Hematopoietic multipotent progenitor cell (in vitro differentiated cells): ENCODE results near the gene PEX26. TPM values are rescaled to one million over a fixed set of nuclear protein-coding genes. Genes with fewer than 3 reads are reported as not detected.
"Not testable (repeated sequence)": the region's sequence is repeated elsewhere in the genome, so short reads cannot be mapped to it uniquely, and the experiment has no call there.

Experiments used
- DNase-seq, 3 donors: peaks; one replicate each; pipeline ENCODE4 v3.0.0-alpha.2; 2011 to 2015; ENCODE audit warnings: low read depth in 2 of 3, low spot score in 2 of 3
- total RNA-seq: library from RNA; depleted of rRNA; stranded (reverse); fragments of >200 nt; gene quantifications from one replicate; pipeline ENCODE4 v1.2.3, GENCODE V29; 2012

PEX26 gene
- total RNA-seq, 1 donor = 21.3 TPM

DNA sequence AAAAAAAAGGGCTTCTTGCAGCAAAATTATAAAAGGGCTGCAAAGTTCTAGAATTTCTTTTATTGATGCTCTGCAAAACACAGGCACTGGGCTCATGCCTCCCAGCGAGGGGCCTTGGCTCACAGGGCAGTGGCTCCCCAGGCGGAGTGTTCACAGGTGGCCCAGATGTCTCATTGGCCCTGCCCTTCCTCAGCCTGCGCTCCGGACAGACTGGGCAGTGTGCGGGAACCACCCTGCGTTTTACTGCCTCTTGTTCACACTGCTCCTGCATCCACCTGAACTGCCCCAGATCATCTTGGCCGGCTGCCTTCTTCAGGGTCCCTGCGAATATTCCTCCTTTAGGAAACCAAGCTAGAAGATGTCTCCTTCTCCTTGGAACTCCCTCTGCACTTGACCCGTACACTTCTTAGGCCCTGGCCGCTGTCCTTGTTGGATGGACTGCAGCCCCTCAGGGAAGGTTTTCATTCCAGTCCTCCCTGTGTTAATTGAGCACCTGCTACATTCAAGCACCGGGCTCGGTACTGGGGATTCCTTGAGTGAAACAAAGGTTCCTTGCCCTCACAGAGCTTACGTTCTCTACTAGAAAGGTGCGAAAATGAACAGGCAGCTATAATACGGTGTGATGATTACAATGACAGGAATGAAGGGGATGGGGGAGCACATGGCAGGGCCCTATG, 37.3 kb downstream of the PEX26 start:
- DNase-seq = no peak

DNA sequence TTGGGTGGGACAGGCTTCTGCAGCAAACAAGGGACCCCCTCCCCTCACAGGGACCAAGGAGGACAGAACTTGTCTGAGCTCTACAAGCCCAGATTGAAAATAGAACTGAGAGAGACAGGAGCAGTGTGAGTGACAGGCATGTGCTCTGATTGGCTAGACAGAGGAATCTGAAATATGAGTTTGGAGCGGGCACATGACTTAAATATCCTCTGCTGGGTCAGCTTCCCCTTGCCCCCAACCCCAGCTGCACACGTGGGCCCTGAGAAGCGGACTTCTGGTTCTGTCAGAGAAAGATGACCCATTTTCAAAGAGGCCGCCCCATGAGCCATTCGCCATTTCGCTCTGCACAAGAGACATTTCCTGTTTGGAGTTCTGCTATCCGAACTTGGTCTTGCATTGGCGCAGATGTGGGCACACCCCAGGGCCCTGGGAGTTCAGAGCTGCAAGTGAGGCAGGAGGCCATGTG, 38.1 kb downstream of the PEX26 start:
- no peak for DNase-seq

DNA sequence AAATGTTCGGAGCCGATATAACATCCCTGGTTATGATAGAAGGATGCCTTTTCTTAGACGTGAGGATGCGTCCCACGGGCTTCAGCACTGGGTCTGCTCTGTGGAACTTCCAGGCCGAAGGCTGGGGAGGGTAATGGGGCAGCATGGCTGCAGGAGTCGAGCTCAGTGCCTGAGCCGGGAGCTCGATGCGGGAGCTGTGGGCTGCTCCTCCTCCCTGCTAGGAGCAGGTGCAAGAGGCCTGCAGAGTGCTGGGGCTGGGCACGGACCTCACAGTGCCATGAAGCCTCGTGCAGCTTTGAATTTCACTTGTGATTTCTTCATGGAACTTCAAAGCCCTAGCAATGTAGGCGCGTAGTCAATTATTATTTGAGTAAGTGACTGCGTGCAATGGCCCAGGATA, 38.8 kb downstream of the PEX26 start:
- no peak for DNase-seq

DNA sequence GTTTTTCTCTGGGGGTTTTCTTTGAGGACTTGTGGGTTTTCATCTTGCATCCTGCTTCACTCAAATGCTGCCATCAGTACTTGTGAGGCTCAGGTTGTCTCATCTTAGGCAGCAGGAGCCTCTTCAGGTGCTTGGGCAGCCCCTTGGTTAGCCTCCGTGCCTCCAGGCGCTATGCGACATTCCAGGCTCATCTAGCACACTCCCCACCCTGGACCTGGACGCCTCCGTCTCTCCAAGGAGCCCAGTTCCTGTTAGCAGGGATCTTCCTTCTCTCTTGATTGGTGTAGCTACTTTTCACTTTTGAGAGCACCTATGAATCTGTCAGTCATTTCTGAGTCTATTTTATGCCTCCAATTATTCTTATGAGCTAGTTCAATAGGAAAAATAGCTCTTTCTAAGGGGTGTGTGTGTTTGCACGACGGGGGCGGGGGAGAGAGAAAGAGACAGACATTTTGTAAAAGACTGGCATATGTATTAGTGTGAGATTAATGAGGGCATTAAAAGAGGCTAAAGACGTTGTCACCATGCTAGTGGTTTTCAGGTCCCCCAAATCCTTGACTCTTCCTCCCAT, 40.6 kb downstream of the PEX26 start:
- DNase-seq = no peak

DNA sequence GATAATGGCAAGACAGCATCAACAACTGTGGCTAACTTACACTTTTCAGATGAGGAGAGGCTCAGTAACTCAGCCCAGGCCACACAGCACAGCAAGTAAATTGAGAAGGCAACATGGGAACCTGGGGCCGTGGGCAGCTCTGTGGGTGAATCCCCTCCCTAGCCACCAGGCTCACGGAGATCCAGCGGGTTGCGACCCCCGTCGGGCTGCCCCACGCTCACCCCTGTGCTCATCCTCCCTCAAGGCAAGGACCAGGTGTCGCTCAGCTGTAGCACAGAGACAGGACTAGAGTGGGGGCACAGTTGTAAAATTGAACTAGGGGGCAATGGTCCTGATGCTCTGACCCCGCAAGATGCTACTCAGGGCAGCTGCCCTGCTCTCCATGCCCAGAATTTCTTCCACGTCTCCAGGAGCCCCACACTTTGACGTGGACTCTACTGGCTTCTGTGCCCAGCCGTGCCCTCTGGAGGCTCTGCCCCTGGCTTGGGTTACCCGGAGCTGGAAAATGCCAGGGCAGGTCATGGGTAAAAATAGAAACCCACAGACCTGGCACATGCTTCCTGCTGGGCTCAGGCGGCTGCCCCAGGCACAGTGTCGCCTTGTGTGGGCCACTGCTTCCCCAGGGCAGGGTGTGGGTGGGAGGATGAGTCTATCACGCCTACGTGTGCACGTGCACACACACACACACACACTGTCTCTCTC, 41.8 kb downstream of the PEX26 start:
- DNase-seq = peak in 2 of 3 donors; percentile 25 to 65

DNA sequence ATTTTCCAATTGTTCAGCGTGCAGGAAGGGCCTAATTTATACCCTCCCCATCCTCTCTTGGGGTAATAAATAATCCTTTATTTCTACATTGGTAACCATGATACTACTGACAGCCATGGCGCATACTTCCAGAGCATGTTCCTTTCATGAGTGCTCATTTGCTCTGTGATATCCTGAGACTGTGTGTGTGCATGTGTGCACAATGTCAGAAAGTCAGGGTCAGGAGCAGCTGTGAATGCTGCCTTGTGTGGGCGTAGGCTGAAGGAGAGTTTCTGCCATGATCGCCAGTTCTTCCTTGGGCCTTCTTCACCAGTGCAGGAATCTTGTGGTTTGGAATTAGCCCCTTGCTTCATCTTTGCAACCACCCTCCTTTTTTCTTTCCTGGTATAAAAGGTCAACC, 43.1 kb downstream of the PEX26 start:
- DNase-seq = no peak

DNA sequence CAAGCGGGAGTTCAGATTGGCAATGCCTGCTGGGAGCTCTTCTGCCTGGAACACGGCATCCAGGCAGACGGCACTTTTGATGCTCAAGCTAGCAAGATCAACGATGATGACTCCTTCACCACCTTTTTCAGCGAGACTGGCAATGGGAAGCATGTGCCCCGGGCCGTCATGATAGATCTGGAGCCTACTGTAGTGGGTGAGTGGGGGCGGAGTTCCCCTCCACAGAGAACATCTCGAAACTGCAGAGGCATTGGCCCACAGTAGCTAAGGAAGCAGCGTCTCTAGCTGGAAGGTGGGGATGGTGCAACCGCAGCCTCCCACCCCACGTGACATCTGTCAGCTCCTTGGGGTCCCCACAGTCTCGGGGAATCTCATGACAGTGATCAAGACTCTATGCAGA, 43.7 kb downstream of the PEX26 start:
- no peak for DNase-seq

DNA sequence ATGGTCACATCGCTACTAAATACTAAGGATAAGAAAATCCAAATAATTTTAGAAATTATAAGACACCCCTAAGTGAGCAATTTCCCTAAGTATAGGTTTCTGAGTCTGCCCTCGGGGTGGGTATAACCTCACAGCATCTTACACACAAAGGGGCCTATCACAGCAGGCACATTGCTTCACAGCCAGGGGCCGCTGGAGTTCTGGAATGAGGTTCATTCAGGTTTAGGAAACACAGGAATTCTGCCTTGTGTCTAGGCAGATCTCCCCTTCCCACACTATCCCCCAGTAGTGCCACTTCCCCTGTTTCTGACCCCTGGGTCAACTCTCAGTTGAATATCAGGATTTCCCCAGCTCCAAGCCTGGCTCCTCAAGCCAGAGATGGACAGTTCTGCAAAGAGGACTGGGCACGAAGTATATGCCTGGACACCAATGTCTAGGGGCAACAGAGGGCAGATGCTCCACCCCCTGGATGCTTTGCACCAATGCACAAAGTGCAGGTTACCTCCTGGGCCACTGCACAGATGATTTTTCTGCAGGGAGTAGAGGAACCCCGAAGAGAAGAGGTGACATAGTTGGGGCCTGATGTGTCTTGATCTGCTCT, 44.3 kb downstream of the PEX26 start:
- DNase-seq = no peak

DNA sequence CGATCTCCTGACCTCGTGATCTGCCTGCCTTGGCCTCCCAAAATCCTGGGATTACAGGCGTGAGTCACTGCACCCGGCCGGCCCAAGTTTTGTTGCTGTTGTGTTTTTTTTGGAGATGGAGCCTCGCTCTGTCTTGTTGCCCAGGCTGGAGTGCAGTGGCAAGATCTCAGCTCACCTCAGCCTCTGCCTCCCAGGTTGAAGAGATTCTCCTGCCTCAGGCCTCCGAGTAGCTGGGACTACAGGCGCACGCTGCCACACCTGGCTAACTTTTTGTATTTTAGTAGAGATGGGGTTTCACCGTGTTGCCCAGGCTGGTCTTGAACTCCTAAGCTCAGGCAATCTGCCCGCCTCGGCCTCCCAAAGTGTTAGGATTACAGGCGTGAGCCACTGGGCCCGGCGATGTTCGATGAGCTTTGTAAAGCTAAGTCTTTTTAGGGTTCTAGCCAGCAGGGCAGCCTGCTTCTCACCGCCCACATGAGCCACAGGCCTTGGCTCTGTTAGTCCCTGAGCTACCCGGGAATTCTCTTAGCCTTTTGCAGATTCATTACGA, 45.8 kb downstream of the PEX26 start:
- DNase-seq = not testable (repeated sequence)

DNA sequence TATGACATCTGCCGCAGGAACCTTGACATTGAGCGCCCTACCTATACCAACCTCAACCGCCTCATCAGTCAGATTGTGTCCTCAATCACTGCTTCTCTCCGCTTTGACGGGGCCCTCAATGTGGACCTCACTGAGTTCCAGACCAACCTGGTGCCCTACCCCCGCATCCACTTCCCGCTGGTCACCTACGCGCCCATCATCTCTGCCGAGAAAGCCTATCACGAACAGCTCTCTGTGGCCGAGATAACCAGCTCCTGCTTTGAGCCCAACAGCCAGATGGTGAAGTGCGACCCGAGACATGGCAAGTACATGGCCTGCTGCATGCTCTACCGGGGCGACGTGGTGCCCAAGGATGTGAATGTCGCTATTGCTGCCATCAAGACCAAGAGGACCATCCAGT, 48.8 kb downstream of the PEX26 start:
- no peak for DNase-seq

DNA sequence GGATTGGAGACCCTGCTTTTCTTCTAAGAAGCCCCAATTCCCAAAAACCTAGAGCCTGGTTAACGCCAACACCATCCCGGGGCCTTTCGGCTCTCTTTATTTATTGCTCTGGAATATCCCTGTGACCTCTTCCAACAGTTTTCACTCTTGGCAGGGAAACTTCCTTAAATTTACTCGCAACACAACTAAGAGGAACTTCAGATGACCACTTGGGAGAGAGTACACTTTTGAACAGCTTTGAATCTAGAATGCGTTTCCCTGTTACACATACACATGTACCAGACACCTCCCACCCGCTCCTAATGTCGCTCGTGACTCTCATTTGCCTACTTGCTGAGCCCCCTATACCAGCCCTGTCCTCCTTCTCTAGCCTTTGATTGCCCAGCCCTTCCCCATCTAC, 52.2 kb downstream of the PEX26 start:
- DNase-seq = no peak

DNA sequence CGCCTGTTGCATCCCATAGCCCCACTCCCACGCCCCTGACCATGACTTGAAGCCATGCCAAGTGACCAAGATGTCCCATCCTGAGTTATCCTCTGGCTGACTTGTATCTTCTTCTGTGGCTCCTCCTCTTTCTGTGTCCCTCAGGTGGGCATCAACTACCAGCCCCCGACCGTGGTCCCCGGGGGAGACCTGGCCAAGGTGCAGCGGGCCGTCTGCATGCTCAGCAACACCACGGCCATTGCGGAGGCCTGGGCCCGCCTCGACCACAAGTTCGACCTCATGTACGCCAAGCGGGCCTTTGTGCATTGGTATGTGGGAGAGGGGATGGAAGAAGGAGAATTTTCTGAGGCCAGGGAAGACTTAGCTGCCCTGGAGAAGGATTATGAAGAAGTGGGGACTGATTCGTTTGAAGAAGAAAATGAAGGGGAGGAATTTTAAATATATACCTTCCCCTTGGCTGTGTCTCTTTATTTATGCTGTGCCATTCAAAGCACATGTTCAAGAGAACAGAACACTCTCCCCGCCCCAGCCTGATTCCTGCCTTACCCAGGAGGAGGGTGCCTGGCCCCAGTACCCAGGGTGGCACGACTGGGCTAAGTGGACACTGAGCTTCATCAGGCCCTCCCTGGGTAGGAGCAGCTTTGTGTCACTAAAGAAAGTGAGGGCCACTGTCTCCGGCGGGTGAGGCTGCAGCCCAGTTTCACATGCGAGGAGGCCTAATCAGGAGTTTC, 53.1 kb downstream of the PEX26 start:
- no peak for DNase-seq

DNA sequence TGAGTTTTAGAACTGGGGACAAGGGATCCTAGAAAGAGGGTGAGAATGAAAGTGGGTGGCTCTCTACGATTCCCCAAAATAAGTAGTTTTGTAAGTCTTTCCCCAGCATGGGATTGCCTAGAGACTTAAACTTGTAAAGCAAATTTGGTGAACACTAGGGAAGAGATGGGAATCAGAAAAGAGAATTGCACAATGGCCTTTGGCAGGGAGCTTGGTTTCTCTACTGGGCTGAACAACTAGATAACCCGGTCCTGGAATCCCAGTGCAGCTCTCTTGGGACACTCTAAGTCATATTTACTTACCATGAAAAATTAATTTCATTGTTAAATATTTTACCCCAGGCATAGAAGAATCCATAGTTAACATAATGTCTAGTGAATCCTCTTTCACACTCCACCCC, 55.7 kb downstream of the PEX26 start:
- DNase-seq = no peak

DNA sequence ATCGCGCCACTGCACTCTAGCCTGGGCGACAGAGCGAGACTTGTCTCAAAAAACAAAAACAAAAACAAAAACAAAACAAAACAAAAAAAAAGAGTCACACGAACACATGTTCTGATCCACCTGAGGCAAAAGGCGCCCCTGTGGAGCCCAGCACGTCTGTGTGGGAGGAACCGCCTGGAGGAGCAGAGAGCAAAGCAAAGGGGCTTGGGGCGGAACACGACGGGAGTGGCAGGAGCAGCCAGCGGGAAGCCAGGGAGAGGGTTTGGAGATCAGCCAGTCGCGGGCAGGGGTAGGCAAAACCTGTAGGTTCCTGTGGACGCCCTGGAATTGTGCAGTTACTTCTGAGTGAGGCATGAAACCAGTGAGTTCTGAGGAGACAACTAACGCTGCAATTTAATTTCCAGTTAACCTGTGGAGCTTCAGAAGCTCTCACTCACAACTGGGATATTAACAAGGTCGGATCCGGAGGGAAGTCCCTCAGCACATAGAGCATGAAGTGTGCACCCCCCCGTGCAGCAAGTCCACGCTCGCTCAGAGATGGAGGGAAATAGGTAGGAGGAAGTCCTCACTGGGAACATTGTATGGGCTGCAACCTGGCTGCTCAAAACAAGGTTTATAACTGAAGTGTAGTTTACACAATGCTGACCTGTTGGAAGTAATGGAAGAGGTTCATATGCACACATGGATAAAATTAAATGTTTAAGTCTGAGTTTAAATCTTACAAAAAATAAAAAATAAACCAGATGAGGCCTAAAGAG, 59.0 kb downstream of the PEX26 start:
- no peak for DNase-seq

DNA sequence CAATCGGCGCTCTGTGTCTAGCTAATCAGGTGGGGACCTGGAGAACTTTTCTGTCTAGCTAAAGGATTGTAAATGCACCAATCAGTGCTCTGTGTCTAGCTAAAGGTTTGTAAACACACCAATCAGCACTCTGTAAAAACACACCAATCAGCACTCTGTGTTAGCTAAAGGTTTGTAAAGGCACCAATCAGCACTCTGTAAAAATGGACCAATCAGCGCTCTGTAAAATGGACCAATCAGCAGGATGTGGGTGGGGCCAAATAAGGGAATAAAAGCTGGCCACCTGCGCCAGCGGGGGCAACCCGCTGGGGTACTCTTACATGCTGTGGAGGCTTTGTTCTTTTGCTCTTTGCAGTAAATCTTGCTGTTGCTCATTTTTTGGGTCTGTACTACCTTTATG, 63.2 kb downstream of the PEX26 start:
- DNase-seq = not testable (repeated sequence)

DNA sequence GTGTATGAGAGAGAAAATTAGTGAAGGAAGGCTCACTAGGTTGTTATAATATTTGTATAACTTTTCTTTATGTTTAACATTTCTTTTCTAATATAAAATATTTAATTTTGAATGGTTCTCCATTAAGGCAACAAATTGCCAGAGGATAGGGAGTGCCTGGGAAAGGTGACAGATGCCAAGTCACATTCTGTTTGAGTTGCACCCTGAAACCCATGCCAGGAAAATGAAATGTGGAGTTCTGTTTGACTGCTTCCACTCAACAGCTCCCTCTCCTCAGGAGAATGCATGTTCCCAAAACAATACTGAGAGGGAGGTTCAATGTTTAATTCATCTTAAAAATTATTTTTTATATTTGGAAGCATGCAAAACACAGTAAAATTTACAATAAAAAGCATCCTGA, 66.3 kb downstream of the PEX26 start:
- no peak for DNase-seq

DNA sequence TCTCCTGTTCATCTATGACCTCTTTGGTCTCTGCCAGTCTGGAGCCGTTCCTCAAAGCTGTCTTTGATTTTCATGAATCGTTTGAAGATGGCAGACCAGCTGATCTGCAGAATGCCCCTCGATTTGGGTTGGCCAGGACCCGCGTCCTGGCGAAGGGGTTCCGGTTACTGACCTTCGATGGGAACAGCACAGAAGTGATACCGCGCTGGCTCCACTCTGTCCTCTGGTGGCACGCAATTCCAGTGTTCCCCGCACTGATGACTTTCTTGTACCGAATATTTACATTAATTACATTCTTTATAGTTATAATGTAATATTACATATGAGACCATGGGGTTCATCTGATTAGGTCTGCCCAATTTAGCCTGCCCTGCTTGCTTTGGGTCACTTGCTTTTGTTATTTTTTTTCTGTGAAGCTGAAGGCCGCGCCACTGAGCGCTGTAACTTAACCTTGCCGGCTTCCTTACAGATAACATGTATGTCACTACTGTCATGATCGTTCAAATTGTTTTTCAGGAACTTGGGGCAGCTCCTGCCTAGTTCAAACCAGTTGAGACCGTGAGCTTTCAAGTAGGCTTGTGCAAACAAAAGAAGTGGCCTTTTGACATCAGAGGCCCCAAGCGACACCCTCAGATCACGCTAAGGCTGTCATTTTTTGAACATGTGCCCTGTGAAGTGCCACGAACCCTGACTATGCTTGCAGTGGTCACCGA, 68.0 kb downstream of the PEX26 start:
- DNase-seq = no peak

DNA sequence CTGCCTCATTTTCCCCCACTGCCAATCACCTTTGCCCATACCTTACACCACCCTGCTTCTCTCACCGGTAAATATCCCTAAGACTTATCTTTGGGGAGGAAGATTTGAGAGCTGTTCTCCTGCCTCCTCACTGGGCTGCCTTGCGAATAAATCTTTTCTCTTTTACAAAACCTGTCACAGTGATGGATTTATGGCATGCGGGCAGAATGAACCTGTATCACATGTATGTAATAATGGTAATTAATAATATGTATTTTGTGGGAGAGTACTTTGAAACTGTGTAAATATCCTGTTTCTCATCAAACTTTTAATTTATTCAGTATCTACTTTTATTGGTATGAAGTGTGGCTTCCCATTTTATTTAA, 68.6 kb downstream of the PEX26 start:
- no peak for DNase-seq

DNA sequence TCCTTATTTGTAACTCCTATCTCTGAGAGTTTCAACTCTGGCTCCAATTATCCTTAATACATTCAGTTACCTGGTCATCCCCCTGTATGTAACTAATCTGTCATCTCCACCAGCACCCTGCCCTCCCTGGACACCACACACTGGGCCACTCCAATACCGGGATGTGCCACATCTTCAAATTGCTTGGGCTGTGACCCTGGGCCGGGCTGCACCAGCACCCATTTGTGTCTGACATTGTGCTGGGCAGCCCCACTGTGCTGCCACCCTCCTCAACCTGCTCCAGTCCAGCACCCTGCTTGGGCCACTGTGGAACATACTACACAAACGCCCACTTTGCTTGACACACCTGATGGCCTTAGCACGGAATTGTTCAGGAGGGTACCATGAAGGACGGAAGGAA, 70.0 kb downstream of the PEX26 start:
- DNase-seq = no peak
